HG03095 (cell line): ENCODE data around the gene NDST1.
"Not testable (repeated sequence)": the region's sequence is repeated elsewhere in the genome, so short reads cannot be mapped to it uniquely, and the experiment has no call there.

Experiments
- ATAC-seq: cut with Tn5 transposase; IDR thresholded peaks from one replicate; pipeline ENCODE4 v1.9.1; 2021; ENCODE audit warnings: moderate library complexity; ENCODE audit not compliant: unreplicated experiment

NDST1 gene

DNA sequence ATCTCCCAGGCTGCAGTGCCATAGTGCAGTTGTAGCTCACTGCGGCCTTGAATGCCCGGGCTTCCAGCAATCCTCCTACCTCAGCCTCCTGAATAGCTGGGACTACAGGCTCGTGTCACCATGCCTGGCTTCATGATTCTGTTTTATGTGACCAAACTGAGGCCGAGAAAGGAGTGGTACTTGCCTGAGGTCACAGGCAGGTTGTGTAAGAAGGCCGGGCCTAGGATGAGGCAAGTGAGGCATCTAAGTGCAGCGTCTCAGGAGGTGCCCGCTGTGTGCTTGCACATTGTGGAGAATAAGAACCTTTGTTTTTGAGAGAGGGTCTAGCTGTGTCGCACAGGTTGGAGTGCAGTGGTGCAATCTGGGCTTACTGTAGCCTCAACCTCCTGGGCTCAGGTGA is 2.1 kb upstream of the NDST1 start:
- no peak for ATAC-seq

DNA sequence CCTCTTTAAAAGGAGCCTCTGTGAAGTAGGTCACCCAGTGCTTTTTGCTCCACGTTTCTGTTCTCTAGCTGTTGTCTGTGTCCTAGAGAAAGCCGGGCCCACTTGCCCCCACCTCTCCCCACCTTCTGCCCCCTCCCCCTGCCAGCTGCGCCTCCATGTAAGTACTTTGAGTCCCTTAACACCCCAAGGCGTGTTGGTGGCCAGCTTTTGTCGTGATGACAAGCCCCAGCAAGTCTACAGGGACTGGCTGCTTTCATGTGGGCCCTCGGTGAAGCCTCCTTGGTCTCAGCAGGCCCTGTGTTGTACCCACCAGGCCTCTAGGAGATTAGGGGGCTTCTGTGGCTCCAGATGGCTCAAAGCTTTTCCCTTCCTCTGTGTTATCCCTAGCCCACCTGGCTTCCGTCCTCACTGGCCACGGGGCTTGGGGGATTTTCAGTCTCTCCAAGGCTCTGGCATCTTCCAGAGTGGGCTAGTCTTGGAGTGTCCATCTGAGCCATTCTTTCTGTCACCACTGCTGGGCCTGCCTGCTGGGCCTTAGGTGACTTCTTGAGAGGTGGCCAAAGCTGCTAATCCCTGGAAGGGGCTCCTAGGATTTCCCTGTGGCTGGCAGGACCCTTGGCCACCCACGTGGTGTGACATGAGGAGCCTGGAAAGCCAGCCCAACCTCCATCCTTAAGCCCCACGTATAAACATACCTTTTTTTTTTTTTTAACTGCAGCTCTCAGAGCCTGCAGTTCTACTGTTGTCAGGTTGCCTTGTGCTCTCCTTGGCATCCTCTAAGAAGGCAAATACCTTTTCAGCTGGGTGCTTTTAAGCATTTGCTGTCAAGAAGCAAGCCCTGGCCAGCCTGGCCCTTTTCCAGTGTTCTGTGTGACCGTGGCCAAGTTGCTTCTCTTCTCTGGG is 1.1 kb upstream of the NDST1 start:
- ATAC-seq, result no peak

DNA sequence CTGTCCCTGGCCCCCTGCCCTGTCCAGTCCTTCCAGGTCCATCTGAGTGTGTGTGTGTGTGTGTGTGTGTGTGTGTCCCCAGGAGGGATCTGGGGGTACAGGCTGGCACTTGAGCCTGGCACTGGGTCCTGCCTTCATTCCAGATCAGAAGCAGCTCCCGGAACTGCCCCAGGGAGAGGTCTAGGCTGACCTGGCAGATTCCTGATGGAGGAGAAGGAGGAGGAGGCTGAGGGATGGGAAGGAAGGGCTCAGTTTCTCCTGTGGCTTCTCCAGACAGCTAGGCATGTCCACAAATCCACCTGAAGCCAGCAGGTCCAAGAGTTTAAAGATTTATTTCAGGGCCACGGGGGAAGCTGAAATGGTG is 328 bp downstream of the NDST1 start:
- no peak for ATAC-seq

DNA sequence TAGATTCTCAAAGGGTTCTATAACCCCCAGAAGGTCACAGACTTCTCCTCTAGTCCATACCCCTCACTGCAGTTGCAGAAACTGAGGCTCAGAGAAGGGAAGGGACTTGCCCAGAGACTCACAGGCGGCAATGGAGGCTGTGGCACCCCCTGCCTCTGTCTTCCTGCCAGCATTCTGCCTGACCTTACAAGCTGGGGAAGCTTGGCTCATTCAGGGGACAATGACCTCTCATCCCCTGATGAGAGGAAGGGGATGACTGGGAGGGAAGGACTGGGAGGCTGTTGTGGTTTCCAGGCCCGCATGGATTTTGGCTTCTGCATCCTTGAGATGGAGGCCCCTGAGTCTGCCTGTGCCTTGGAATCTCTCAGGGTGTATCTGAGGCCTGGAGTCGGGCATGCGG is 897 bp downstream of the NDST1 start:
- ATAC-seq, result no peak

DNA sequence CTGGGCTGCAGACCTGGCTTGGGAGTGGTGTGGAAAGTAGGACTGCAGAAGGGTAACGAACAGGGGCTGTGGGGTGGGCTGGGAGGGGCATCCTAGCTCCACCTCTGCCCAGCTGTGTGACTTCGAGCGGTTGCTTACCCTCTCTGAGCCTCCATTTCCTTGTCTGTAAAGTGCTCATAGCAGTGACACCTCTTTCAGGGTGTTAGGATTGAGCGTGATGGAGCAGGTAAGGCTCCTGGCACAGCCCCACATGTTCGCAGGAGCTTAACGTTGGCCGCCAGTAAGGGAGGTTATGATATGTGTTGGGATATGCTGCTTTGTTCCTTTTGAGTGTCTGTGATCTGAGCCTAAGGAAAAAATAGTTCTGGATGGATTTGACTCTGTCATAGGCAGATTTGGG is 2.1 kb downstream of the NDST1 start:
- ATAC-seq, result no peak

DNA sequence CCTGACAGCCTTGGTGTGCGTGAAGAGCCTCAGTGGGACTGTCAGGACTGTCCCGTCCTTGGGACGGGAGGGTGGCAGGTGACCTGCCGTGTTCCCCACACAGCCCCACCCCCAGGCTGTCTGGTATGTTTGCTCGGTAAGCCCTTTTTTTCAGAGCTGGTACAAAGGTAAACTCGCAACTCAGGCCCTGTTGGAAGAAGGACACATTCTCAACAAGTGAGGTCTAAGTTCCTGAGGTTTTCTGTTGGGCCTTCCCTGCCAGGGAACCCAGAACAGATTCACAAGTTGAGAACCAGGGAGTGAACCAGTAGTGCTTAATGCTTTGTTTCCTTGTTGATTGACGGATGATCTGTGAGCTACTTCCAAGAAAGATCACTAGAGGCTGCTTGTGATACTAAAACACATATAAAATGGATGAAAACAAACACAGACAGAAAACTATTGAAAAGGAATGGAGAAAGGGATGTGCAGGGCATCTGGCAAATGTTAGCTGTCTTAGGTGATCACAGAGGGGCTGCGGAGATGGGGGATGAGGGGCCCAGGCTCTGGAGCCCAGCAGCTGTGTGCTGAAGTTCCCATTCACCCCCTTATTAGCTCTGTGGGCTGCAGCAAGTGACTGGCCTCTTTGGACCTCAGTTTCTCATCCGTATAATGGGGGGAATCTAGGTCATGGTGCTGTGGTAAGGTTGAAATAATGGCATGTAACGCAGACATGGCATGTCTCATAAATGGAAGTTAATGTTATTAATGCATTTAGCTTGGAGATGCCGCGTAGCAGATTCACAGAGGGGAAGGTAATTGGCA is 2.7 kb downstream of the NDST1 start:
- no peak for ATAC-seq

DNA sequence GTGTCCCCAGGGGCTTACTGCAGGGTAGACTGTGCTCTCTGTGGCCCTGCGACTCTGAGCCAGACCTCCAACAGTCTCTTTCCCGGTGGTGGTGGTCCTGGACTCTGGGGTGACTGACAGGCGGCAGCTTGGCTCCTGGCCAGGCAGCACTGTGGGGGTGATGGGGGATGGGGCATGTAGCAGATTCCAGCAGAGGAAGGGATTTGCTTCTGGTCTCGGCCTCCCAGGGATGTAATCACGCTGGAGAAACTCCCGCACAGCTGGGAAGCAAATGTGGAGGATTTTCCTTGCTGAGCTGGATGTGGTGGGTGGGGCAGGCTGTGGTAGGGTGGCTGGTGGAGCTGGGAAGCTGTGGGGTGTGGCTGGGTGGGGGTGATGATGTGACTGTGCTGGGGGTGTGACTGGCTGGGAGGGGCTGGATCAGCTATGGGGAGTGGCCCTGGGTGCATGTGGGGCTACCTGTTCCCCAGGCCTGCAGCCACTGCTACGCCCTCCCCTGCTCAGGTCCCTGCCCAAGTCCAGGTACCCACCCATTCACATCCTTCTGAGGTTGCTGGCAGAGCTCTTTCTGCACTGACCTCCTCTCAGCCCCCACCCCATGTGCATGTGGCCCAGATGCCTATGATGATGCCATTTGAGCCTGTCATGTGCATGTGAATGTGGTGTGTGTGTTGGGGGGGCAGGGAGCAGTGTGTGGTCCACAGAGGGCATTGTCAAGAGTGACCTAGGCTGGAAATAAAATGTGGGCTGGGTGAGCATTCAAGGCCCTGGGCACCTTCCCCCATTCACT is 3.8 kb downstream of the NDST1 start:
- no peak for ATAC-seq

DNA sequence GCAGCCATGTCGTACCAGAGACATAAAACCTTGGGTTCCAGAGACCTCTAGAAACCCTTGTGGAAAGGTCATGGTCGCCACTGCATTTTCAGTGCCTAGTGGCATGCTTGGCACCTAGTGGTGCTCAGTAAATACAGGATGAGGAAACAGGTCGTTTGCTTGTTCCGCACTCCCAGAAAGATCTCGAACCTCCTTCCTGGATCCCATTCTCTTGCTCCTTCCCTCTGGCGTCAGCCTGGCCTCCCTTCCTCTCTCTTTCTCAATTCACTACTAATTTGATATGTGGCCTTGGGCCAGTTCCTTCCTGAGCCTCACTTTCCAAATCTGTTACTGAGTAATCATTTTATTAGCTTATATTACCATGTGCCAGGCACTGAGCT is 4.4 kb downstream of the NDST1 start:
- no peak for ATAC-seq

DNA sequence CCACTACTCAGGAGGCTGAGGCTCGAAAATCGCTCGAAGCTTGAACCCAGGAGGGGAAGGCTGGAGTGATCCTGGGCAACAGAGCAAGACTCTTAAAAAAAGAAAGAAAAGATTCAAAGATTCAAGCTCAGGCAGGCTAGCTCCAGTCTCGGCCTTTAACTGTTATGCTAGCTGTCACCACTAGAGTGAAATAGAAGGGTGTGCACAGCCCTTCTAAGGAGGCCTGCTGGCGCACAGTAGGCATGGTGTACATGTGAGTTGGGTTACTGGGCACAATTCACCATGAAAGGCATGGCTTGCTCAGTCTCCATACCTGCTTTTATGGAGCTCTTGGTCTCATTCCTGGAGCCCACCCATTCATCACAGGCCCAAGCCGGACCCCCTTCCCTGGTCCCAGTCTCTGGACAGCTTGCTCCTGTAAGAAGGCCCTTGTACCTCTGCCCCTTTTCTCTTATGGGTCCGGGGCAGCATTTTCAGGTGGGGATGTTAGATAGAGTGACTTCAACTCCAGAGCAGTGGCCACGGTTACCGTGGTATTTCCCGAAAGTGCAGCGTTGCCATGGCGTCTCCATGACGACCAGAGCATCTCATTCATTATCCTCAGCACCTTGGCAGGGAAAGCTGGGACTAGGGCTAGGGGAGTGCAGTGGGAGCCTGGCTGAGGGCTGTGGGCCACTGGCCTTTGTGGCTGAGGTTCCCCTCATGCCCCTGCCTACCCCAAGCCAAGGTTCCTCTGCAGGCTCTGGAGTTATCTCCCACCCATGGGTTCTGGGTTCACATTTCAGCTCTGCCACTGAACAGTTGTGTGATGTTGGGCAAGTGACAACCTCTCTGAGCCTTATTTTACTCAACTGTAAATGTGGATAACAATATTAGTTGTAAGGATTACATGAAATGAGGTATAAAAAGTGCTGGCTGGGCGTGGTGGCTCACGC is 5.7 kb downstream of the NDST1 start:
- no peak for ATAC-seq

DNA sequence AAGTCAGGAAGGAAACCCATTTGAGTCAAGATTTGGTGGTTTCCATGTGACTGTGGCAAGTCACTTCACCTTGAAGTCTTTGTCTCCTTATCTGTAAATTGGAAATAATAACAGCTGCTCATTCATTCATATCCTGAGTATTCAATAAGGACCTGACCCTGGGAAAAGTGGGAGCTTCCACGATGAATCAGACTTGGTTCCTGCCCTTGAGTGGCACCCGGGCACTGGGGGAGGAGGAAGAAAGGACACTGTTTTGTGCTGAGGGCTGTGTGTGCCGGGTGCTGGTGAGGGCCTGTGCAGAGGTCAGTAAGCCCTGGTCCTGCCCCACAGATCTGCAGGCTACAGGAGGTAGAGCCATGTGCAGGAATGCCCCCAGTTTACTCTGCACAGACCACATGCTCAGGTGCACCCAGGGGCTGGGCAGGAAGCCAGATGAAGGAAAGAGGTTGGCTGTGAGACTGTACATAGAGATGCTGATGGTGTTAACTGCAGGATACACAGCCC is 6.8 kb downstream of the NDST1 start:
- ATAC-seq, result no peak

DNA sequence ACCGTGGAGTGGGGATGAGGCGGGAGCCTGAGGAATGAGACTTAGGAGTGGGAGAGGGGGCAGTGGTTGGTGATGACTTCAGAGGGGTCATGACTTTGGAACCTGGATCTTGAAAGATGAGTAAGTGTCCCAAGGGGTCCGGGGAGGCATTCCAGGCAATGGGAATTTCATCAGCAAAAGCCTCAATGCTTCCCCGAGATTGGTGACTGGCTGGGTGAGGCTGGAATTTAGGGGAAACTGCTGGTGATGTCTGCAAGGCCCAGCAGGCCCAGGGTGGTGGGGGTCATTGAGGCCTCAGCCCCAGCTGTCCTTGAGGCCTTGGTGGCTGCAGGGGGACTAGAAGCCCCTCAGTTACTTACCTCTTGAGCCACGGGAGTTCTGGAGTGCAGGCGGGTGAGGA is 7.5 kb downstream of the NDST1 start:
- no peak for ATAC-seq

DNA sequence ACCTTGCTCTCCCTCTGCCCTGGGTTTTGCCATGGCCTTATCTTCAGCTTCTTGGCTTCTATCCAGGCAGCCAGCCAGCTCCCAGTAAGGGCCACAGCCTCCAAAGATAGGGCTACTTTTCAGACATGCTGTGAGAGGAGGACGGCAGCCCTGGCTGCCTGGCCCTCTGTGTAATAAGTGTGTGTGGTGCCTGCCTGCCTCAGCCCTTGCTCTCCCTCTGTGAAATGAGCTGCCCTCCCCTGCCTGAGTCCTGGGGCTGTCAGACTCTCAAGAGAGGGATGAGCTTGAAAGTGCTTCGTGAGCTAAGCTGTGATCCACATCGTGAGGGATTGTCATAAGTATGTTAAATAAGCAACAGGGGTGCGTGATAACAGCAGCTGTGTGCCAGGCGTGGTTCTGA is 8.1 kb downstream of the NDST1 start:
- ATAC-seq, result no peak

DNA sequence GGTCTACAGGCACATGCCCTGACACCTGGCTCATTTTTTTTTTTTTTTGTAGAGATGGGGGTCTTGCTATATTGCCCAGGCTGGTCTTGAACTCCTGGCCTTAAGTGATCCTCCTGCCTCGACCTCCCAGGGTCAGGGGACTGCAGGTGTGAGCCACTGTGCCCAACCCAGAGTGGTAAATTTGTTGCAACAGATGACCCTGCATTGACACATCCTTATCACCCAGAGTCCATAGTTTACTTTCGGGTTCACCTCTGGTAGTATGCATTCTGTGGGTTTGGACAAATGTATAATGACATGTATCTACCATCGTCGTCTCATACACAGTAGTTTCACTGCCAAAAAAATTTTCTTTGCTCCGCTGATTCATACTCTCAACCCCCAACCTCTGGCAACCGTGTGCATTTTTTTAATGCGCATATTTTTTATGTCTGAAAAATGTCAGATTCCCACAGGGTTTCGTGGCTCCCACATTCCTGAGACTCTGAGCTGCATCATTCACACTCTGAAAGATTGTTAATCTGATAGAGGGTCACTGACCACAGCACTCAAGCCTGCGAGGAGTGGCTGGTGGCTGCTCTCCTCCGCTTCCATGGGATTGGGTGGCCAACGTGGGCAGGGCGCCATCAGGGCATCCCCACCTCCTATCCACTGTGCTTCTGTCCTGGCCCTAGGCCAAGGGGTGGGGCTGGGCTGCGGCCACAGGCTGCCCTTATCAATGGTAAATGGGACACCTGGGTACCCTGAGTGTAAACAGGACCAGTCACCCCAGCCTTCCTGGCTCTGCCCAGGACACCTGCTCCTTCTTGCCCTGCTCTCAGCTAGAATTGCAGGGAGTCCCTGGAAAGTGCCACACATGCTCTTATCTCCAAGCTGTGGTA is 9.6 kb downstream of the NDST1 start:
- ATAC-seq, result no peak

DNA sequence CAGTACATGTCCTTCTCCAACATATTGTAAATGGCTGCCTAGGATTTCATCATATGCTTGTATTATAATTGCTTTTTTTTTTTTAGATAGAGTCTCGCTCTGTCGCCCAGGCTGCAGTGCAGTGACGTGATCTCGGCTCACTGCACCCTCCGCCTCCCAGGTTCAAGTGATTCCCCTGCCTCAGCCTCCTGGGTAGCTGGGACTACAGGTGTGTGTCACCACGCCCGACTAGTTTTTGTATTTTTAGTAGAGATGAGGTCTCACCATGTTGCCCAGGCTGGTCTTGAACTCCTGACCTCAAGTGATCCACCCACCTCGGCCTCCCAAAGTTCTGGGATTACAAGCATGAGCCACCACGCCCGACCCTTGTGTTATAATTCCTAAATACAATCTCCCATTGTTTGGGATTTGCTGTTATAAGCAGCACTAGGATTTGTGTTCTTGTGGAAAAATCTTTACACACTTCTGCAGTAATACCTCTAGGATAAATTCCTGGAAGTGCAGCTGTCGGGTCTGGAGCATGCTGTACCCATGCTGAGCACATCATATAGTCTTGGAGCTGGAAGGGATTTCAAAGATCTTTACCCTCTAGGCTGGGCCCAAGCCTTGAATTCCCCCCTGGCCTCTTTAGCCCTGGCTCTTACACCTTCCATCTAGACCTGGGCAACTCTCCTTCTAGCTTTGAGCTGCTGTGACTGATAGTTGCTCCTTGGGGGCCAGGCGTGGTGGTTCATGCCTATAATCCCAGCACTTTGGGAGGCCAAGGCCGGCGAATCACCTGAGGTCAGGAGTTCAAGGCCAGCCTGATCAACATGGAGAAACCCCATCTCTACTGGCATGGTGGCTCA is 11.0 kb downstream of the NDST1 start:
- not testable (repeated sequence) for ATAC-seq

DNA sequence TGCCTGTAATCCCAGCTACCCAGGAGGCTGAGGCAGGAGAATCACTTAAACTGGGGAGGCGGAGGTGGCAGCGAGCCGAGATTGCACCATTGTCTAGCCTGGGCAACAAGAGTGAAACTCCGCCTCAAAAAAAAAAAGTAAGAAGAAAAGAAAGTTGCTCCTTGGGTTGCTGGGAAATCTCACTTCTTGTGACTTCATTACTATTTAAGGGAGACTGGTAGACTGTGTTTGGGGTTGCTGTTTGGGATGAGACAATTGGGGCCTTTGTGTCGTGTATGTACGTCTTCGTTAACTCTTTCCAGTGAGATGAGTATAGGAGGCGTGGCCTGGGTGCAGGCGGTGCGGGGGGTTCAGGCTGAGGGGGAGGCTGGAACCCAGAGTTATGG is 11.6 kb downstream of the NDST1 start:
- no peak for ATAC-seq

DNA sequence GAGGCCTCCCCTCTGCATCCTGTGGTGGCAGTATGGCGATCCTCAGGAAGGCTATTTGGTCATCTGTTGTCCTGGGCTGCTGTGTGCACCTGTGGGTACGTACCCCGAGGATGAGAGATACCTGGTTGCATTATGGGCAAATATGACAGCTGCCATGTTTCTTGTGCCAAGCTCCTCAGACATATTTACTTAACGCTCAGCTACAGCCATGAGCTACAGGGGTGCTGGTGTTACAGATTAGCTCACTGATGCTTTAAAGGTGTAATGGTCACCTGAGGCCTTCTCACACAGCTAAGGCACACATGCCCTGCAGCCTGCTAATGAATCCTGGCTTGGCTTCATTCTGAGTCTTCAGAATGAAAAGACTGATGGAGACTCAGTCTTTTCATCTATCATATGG is 12.0 kb downstream of the NDST1 start:
- no peak for ATAC-seq

DNA sequence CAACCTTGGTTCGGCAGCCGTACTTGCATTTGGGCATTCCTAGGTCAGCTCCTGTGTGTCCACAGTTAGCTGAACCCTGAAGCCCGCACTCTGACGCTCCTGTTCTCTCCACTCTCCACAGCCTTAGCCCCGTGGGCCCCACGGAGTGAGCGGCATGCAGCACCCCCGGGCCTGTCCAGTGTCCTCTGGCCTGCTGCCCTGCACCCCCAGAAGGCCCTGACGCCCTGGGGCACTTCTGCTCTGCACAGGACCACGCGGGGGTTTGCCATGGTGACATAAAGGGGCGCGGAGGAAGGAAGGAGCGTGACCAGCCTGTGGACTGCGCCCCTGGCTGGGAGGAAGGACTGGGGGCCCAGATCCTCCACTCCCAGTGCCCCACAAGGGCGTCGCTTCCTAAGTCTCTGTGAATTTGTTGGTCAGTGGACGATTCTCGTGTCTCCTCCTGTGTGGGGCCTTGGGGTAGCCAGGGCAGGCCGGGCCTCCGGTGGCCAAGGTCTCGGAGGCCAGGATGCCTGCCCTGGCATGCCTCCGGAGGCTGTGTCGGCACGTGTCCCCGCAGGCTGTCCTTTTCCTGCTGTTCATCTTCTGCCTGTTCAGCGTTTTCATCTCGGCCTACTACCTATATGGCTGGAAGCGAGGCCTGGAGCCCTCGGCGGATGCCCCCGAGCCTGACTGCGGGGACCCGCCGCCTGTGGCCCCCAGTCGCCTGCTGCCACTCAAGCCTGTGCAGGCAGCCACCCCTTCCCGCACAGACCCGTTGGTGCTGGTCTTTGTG is 13.0 kb downstream of the NDST1 start:
- no peak for ATAC-seq

DNA sequence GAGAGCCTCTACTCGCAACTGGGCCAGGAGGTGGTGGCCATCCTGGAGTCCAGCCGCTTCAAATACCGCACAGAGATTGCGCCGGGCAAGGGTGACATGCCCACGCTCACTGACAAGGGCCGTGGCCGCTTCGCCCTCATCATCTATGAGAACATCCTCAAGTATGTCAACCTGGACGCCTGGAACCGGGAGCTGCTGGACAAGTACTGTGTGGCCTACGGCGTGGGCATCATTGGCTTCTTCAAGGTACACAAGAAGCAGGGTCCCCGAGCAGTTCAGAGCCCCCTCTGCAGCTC is 13.5 kb downstream of the NDST1 start:
- no peak for ATAC-seq
